T-helper 1 cell treated with Interleukin-12 subunit alpha and Interleukin-12 subunit beta and Interleukin-4 antibody, amounts not matched to agents 30 μg/mL and 1 μg/mL, for 36 hours (primary cell): Measurements from ENCODE around the gene CDC7.
A peak's percentile ranks its signal among the peaks of the same experiment; 100 is the strongest.
"Not testable (repeated sequence)": the region's sequence is repeated elsewhere in the genome, so short reads cannot be mapped to it uniquely, and the experiment has no call there.

Source experiments
- H3K27ac Mint-ChIP-seq: one replicate; pipeline ENCODE4 v1.8.0; 2021; ENCODE audit warnings: mild to moderate bottlenecking, mixed read lengths
- H3K27me3 Mint-ChIP-seq: one replicate; pipeline ENCODE4 v1.8.0; 2021; ENCODE audit warnings: low read depth, mixed read lengths
- H3K36me3 Mint-ChIP-seq: one replicate; pipeline ENCODE4 v1.8.0; 2021; ENCODE audit warnings: low read depth, mixed read lengths
- H3K4me1 Mint-ChIP-seq: one replicate; pipeline ENCODE4 v1.8.0; 2021; ENCODE audit warnings: low read depth, mixed read lengths
- H3K4me3 Mint-ChIP-seq: one replicate; pipeline ENCODE4 v1.8.0; 2021; ENCODE audit warnings: mild to moderate bottlenecking, moderate library complexity, mixed read lengths
- H3K9me3 Mint-ChIP-seq: one replicate; pipeline ENCODE4 v1.8.0; 2021; ENCODE audit warnings: mixed read lengths

CDC7 gene

DNA sequence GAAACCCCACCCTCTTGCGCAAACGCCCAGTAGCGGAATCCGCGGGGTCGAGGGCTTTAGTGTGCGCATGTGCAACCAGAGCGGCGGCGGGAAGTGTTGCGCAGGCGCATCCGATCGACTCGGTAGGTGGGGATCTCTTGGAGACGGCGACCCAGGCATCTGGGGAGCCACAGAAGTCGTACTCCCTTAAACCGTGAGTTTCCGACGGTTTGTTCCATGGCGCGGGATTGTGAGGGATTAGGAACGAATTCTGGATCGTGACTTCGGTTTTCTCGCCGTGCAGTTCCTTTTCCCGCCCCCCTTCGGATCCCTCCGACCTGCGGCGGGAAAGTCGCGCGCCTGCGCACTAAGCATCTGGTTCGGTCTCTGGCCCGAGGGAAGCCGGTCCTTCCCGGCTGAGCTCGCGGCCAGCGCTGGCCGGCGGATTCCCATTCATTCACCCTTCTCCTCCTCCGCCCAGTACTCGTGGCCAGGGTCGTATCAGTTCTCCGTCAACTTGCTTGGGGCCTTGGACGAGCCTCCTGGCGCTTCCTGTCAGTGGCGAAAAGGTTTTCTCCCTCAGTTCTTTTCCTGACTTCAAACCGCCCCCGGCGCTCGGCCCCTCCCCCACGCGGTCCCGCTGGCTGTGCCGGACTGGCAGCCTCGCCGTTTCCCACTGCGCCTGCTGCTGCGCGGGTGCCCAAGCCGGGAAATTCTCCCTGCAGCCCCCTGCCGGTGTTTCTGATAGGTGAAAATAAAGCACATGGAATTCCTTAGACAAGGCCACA is at the start of gene CDC7:
Gene CDC7 (plus strand): TSS at position 96 of the 767 bp plus-strand sequence. CDS start 866 bp downstream, outside the sequence.
- H3K4me3 Mint-ChIP-seq = no peak within 1 kb of the TSS
- peaks cover 2% of the 10 kb centered on the region for H3K36me3 Mint-ChIP-seq
- no peak within 1 kb of the TSS for H3K27ac Mint-ChIP-seq
- no peaks in the 10 kb centered on the region for H3K9me3 Mint-ChIP-seq
- no peaks in the 10 kb centered on the region for H3K27me3 Mint-ChIP-seq
- peaks cover 25% of the 10 kb centered on the region for H3K4me1 Mint-ChIP-seq

DNA sequence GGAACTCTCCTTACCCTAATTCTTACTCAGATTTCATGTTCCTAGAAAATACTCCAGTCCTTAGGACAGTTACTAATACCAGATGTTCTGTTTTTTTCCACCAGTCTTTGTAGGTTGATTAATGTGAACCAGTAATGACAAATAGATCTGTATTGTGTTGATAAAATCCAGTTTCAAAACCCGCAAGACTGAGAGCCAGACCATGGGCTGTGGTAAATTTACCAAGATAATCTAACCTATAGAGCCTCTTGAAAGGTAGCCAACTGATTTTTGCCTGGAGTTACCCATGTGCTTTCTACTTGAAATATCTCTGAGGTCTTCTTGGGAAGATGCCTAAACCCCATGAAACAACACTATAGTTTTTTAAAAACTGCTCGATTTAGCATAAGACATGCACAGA is 46.5 kb upstream of the CDC7 start:
- H3K36me3 Mint-ChIP-seq = no peaks in the 10 kb centered on the region
- no peak overlapping the region for H3K27ac Mint-ChIP-seq
- no peaks in the 10 kb centered on the region for H3K4me1 Mint-ChIP-seq
- peaks cover 7% of the 10 kb centered on the region for H3K27me3 Mint-ChIP-seq
- H3K9me3 Mint-ChIP-seq = no peaks in the 10 kb centered on the region
- no peak overlapping the region for H3K4me3 Mint-ChIP-seq

GRCh38 chr1:91455334-91455733 is 45.3 kb upstream of the CDC7 start:
- Mint-ChIP-seq H3K9me3 (no peaks in the 10 kb centered on the region), H3K36me3 (no peaks in the 10 kb centered on the region), H3K27ac (no peak overlapping the region), H3K27me3 (no peaks in the 10 kb centered on the region), H3K4me3 (no peak overlapping the region), H3K4me1 (no peaks in the 10 kb centered on the region)

- no peaks in the 10 kb centered on the region for H3K9me3 Mint-ChIP-seq
- no peak overlapping the region for H3K4me3 Mint-ChIP-seq
- H3K27ac Mint-ChIP-seq = no peak overlapping the region
- no peaks in the 10 kb centered on the region for H3K36me3 Mint-ChIP-seq
- no peaks in the 10 kb centered on the region for H3K27me3 Mint-ChIP-seq
- H3K4me1 Mint-ChIP-seq = no peaks in the 10 kb centered on the region
These were observed 44.8 kb upstream of the CDC7 start for GRCh38 chr1:91455896-91456295.

DNA sequence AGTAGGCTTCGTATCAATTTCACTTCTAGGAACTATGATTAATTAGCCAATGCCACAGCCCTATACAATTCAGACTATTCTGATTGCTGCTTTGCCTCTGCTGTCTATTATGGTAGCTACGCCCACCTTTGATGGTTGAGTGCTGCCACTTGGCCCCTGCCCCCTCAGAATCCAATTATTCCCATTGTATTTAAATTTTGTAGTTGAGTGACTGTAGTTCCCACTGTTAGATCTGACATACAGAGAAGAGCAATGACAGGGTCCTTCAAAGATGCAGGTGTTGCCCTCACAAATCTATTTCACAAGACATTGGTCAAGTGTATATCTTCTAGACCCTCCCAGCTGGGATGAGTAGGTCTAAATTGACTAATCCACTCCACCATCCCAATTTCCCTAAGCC is 35.3 kb upstream of the CDC7 start:
- not testable (repeated sequence) for H3K27ac Mint-ChIP-seq, H3K4me1 Mint-ChIP-seq, H3K27me3 Mint-ChIP-seq, H3K4me3 Mint-ChIP-seq, H3K36me3 Mint-ChIP-seq
- peaks cover 21% of the 10 kb centered on the region for H3K9me3 Mint-ChIP-seq

GRCh38 chr1:91476533-91477217 is 24.0 kb upstream of the CDC7 start:
- Mint-ChIP-seq H3K4me1 (no peaks in the 10 kb centered on the region), H3K27me3 (peaks cover 12% of the 10 kb centered on the region), H3K9me3 (no peaks in the 10 kb centered on the region), H3K27ac (no peak overlapping the region), H3K4me3 (no peak overlapping the region), H3K36me3 (no peaks in the 10 kb centered on the region)

DNA sequence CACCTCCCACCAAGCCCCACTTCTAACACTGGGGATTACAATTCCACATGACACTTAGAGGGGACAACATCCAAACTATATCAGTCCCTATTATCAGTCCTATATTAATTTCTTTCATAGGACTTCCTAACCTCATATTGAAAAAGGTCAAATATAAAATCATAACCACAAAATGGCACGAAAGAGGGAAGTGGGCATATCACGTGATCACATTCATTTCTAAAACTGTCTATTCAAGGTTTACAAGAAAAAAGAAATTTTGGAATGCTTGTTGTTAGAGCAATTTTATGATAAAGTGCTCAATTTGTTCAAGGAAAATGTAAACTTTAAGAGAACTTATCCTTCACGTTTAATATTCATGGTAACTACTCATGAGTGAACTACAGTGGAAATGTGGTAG is 13.2 kb upstream of the CDC7 start:
- Mint-ChIP-seq H3K9me3 (peaks cover 4% of the 10 kb centered on the region), H3K4me1 (peaks cover 4% of the 10 kb centered on the region), H3K27me3 (peaks cover 28% of the 10 kb centered on the region), H3K27ac (no peak overlapping the region), H3K36me3 (no peaks in the 10 kb centered on the region), H3K4me3 (no peak overlapping the region)

DNA sequence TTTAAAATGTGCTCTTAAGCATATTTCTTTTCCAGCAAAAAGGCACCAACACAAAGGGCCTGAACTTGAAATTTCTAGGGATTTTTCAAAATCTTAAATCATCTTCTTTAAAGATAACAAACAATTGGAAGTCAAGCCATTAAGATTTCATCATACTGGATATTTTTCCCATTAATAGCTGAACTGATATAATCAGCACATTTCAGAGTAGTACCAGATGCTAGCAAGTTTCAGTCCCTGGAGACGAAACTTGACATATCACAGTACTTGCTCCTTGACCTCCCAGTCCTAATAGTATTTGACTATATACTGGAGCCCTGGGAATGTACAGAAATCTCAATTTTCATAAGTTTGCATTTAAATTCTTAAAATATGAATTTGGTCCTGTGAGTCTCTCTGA is 10.2 kb upstream of the CDC7 start:
- H3K27me3 Mint-ChIP-seq = peaks cover 9% of the 10 kb centered on the region
- no peaks in the 10 kb centered on the region for H3K9me3 Mint-ChIP-seq
- no peak overlapping the region for H3K27ac Mint-ChIP-seq
- no peak overlapping the region for H3K4me3 Mint-ChIP-seq
- H3K36me3 Mint-ChIP-seq = no peaks in the 10 kb centered on the region
- peaks cover 4% of the 10 kb centered on the region for H3K4me1 Mint-ChIP-seq

DNA sequence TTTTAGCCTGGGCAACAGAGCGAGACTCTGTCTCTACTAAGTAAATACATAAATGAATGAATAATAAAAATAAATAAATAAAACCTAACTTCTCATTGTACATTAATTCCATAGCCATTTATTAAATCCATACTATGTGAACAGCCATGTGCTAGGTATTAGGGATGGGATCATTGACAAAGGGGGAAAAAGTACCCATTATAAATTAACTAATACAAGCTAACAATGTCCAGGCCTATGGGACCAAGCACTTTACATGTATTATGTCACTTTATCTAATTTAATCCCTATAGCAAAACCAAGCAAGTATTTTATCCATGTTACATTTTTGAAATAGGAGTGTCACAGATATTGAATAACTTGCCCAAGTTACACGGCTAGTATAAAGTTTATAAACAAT is 2.6 kb upstream of the CDC7 start:
- no peaks in the 10 kb centered on the region for H3K27me3 Mint-ChIP-seq
- H3K4me3 Mint-ChIP-seq = no peak overlapping the region
- H3K4me1 Mint-ChIP-seq = peaks cover 13% of the 10 kb centered on the region
- peaks cover 2% of the 10 kb centered on the region for H3K36me3 Mint-ChIP-seq
- no peak overlapping the region for H3K27ac Mint-ChIP-seq
- H3K9me3 Mint-ChIP-seq = no peaks in the 10 kb centered on the region

- Mint-ChIP-seq H3K27ac (no peak overlapping the region), H3K4me1 (peaks cover 13% of the 10 kb centered on the region), H3K36me3 (peaks cover 2% of the 10 kb centered on the region), H3K9me3 (no peaks in the 10 kb centered on the region), H3K4me3 (no peak overlapping the region), H3K27me3 (no peaks in the 10 kb centered on the region)
These were observed 2.0 kb upstream of the CDC7 start for GRCh38 chr1:91498498-91499245.

DNA sequence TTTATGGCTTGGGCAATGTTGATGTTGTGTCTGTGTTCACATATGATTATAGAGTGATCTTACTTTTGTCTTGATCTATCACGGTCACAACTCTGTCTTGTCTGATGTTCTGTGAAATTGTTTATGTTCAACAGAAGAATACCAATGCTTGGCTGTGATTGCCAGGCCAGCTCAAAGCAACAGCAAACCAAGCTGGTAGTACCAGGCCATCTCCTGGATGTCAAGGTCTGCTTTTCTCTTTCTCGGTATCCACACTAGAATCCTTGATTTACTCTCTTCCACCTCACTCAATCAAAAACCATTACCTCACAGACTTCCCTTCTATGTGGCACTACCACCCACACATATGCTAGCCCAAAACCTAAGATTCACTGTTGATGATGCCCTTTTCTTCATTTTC is 1.3 kb upstream of the CDC7 start:
- no peak overlapping the region for H3K4me3 Mint-ChIP-seq
- no peaks in the 10 kb centered on the region for H3K9me3 Mint-ChIP-seq
- no peaks in the 10 kb centered on the region for H3K27me3 Mint-ChIP-seq
- no peak overlapping the region for H3K27ac Mint-ChIP-seq
- peaks cover 15% of the 10 kb centered on the region for H3K4me1 Mint-ChIP-seq
- peaks cover 2% of the 10 kb centered on the region for H3K36me3 Mint-ChIP-seq

- Mint-ChIP-seq H3K27ac (no peak overlapping the region), H3K27me3 (no peaks in the 10 kb centered on the region), H3K9me3 (no peaks in the 10 kb centered on the region), H3K4me3 (no peak overlapping the region), H3K4me1 (peaks cover 23% of the 10 kb centered on the region), H3K36me3 (peaks cover 2% of the 10 kb centered on the region)
These were observed 521 bp upstream of the CDC7 start for GRCh38 chr1:91499904-91500755.

DNA sequence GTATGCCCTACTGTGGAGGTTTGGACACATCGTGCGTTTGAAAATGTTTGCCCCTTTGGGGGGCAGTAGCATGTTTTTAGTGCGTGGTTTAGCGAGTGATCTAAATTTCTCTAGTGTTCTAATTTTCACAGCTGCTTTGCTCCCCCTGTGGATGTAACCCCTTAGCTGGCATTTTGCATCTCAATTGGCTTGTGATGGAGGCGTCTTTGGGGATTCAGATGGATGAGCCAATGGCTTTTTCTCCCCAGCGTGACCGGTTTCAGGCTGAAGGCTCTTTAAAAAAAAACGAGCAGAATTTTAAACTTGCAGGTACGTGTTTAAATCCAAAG is 836 bp downstream of the CDC7 start:
- peaks cover 27% of the 10 kb centered on the region for H3K4me1 Mint-ChIP-seq
- H3K27ac Mint-ChIP-seq = no peak overlapping the region
- H3K4me3 Mint-ChIP-seq = no peak overlapping the region
- no peaks in the 10 kb centered on the region for H3K9me3 Mint-ChIP-seq
- no peaks in the 10 kb centered on the region for H3K27me3 Mint-ChIP-seq
- peaks cover 2% of the 10 kb centered on the region for H3K36me3 Mint-ChIP-seq

- no peaks in the 10 kb centered on the region for H3K9me3 Mint-ChIP-seq
- peak overlapping the region; percentile 0 for H3K27ac Mint-ChIP-seq
- H3K4me3 Mint-ChIP-seq = peak overlapping the region; percentile 64
- no peaks in the 10 kb centered on the region for H3K27me3 Mint-ChIP-seq
- H3K36me3 Mint-ChIP-seq = peaks cover 2% of the 10 kb centered on the region
- H3K4me1 Mint-ChIP-seq = peaks cover 27% of the 10 kb centered on the region
These were observed 1.5 kb downstream of the CDC7 start for GRCh38 chr1:91501971-91502671.
